NB4 (cell line): ENCODE results near the gene CPED1.

Experiments
- CTCF ChIP-seq: IDR thresholded peaks from one replicate; pipeline ENCODE4 v1.5.1; 2012; ENCODE audit warnings: low read depth, low read length
- POLR2A ChIP-seq: IDR thresholded peaks from 2 replicates; pipeline ENCODE4 v1.6.1; 2011; ENCODE audit warnings: mild to moderate bottlenecking; ENCODE audit not compliant: insufficient read length; ENCODE audit errors: extremely low read depth

- TF ChIP-seq CTCF, result no peak
- TF ChIP-seq POLR2A, result no peak
These were observed 97.4 kb downstream of the CPED1 start for GRCh38 chr7:121085922-121086321.
